ENCODE data around the gene OTOG. TPM values are rescaled to one million over a fixed set of nuclear protein-coding genes. Genes with fewer than 3 reads are reported as not detected.

OTOG gene
- total and polyA plus RNA-seq, 2 donors (not counting 1 experiment from before 2014, with no cell fraction given), result not detected

- Histone ChIP-seq H3K27me3 (replicated peaks in 1 of 4; ENCODE audit: control extremely low read depth in 1 of 4, control insufficient read depth in 3 of 4, insufficient read depth in 4 of 4, low read length in 3 of 4) (no peaks in the 10 kb centered on the region), H2AFZ (ENCODE audit: insufficient read depth, low read depth, low read length, poor library complexity, severe bottlenecking) (no peak overlapping the region), H4K20me1 (ENCODE audit: control insufficient read depth, insufficient read depth, low read length, poor library complexity, severe bottlenecking) (no peaks in the 10 kb centered on the region), H3K36me3 (replicated peaks in 1 of 2; ENCODE audit: control extremely low read depth in 1 of 2, control insufficient read depth in 1 of 2, extremely low read depth in 1 of 2, insufficient read depth in 2 of 2, low read length in 1 of 2) (no peaks in the 10 kb centered on the region), H3K4me1 (ENCODE audit: control insufficient read depth in 2 of 2, insufficient read depth in 2 of 2, low read length in 2 of 2) (no peaks in the 10 kb centered on the region), H3K4me3 (ENCODE audit: control extremely low read depth in 1 of 5, extremely low read depth in 1 of 5, insufficient read depth in 1 of 5, low read depth in 2 of 5, low read length in 4 of 5) (no peak overlapping the region), H3K27ac (ENCODE audit: low read length in 2 of 2) (no peak overlapping the region), H3K4me2 (replicated peaks; ENCODE audit: low read depth, low read length, poor library complexity, severe bottlenecking) (no peak overlapping the region), H3K9me3 (ENCODE audit: control extremely low read depth in 1 of 3, control insufficient read depth in 2 of 3, insufficient read depth in 1 of 3, low read length in 2 of 3) (no peaks in the 10 kb centered on the region), H3K9ac (ENCODE audit: low read length) (no peak overlapping the region), H3K79me2 (ENCODE audit: control insufficient read depth, insufficient read depth, low read length) (no peaks in the 10 kb centered on the region)
- Mint-ChIP-seq H3K9me3 (ENCODE audit: insufficient read depth) (no peaks in the 10 kb centered on the region), H3K27me3 (peaks cover 27% of the 10 kb centered on the region), H3K4me1 (no peaks in the 10 kb centered on the region), H3K27ac (no peak overlapping the region), H3K4me3 (no peak overlapping the region)
- ChIA-PET CTCF (interaction anchor here (1.3 to 1.9 kb wide), 2 partner anchors 12 to 128 kb away, joined by 3 to 10 read pairs; no protein-coding TSS in a partner anchor), POLR2A (no interaction called here)
- no peak for ATAC-seq (ENCODE audit: low read depth)
- 41% methylated on average over 3 of the region's 3 CpGs for WGBS (ENCODE audit: insufficient coverage)
- no peak for DNase-seq
- intact Hi-C loops (cut with micrococcal nuclease), result no loop called here
- TF ChIP-seq EZH2 (IDR thresholded peaks at IDR 0.05; ENCODE audit: borderline replicate concordance, insufficient read depth, low read depth, low read length, poor library complexity, severe bottlenecking) (no peak), CTCF (IDR thresholded peaks at IDR 0.05) (no peak)
These were observed 35.5 kb upstream of the OTOG start for GRCh38 chr11:17511571-17511970.

- no peaks in the 10 kb centered on the region for H3K9me3 ChIP-seq (ENCODE audit: control extremely low read depth in 1 of 3, control insufficient read depth in 2 of 3, insufficient read depth in 1 of 3, low read length in 2 of 3)
- no peak overlapping the region for H3K9ac ChIP-seq (ENCODE audit: low read length)
- H3K36me3 ChIP-seq (replicated peaks in 1 of 2; ENCODE audit: control extremely low read depth in 1 of 2, control insufficient read depth in 1 of 2, extremely low read depth in 1 of 2, insufficient read depth in 2 of 2, low read length in 1 of 2), result no peaks in the 10 kb centered on the region
- intact Hi-C loops (cut with micrococcal nuclease), result no loop called here
- no peak overlapping the region for H3K27ac Mint-ChIP-seq
- no peaks in the 10 kb centered on the region for H3K27me3 ChIP-seq (replicated peaks in 1 of 4; ENCODE audit: control extremely low read depth in 1 of 4, control insufficient read depth in 3 of 4, insufficient read depth in 4 of 4, low read length in 3 of 4)
- H3K4me1 Mint-ChIP-seq, result no peaks in the 10 kb centered on the region
- ATAC-seq (ENCODE audit: low read depth) (no peak), DNase-seq (no peak)
- H3K27ac ChIP-seq (ENCODE audit: low read length in 2 of 2), result no peak overlapping the region
- TF ChIP-seq CTCF (IDR thresholded peaks at IDR 0.05), result no peak
- H2AFZ ChIP-seq (ENCODE audit: insufficient read depth, low read depth, low read length, poor library complexity, severe bottlenecking), result no peak overlapping the region
- no peak overlapping the region for H3K4me3 ChIP-seq (ENCODE audit: control extremely low read depth in 1 of 5, extremely low read depth in 1 of 5, insufficient read depth in 1 of 5, low read depth in 2 of 5, low read length in 4 of 5)
- no peak overlapping the region for H3K4me2 ChIP-seq (replicated peaks; ENCODE audit: low read depth, low read length, poor library complexity, severe bottlenecking)
- H4K20me1 ChIP-seq (ENCODE audit: control insufficient read depth, insufficient read depth, low read length, poor library complexity, severe bottlenecking), result no peaks in the 10 kb centered on the region
- H3K79me2 ChIP-seq (ENCODE audit: control insufficient read depth, insufficient read depth, low read length), result no peaks in the 10 kb centered on the region
- no peaks in the 10 kb centered on the region for H3K9me3 Mint-ChIP-seq (ENCODE audit: insufficient read depth)
- no peaks in the 10 kb centered on the region for H3K4me1 ChIP-seq (ENCODE audit: control insufficient read depth in 2 of 2, insufficient read depth in 2 of 2, low read length in 2 of 2)
- ChIA-PET POLR2A (no interaction called here), CTCF (interaction anchor here (1.3 to 1.9 kb wide), 2 partner anchors 13 to 128 kb away, joined by 3 to 10 read pairs; no protein-coding TSS in a partner anchor)
- WGBS (ENCODE audit: insufficient coverage), result no CpG with 5 or more reads among the region's 2 CpGs
- H3K27me3 Mint-ChIP-seq, result peaks cover 27% of the 10 kb centered on the region
- H3K4me3 Mint-ChIP-seq, result no peak overlapping the region
These were observed 35.0 kb upstream of the OTOG start for GRCh38 chr11:17512101-17512500.
